SK-N-SH treated with all-trans-retinoic acid at 6 μM for 48 hours (cell line): ENCODE measurements around the gene PERM1.

Experiments used
- ATAC-seq: fragments of 200-7000 bp; cut with Tn5 transposase; 3 replicates; pipeline ENCODE4 v1.9.1; 2020; ENCODE audit warnings: mild to moderate bottlenecking, moderate library complexity
- ARNTL ChIP-seq: fragments of 450-650 bp; formaldehyde crosslinking; IDR thresholded peaks from 2 replicates; pipeline ENCODE4 v1.5.0; 2020; ENCODE audit warnings: low read depth, mild to moderate bottlenecking, moderate library complexity, borderline replicate concordance
- CREB5 ChIP-seq: fragments of 250-450 bp; sonication (Bioruptor Pico); IDR thresholded peaks from 2 replicates; pipeline ENCODE4 v1.5.1; 2020; ENCODE audit warnings: low read depth, mild to moderate bottlenecking, moderate library complexity
- CSDC2 ChIP-seq: fragments of 250-450 bp; sonication (Bioruptor Pico); IDR thresholded peaks from 2 replicates; pipeline ENCODE4 v1.5.0; 2020; ENCODE audit warnings: mild to moderate bottlenecking, moderate library complexity
- ESRRG ChIP-seq: fragments of 250-450 bp; sonication (Bioruptor Pico); IDR thresholded peaks from 2 replicates; pipeline ENCODE4 v1.6.1; 2021; ENCODE audit warnings: mild to moderate bottlenecking
- GLIS3 ChIP-seq: fragments of 250-450 bp; sonication (Bioruptor Pico); IDR thresholded peaks from 2 replicates; pipeline ENCODE4 v1.5.0; 2020; ENCODE audit warnings: mild to moderate bottlenecking, moderate library complexity
- OSR1 ChIP-seq: fragments of 250-450 bp; sonication (Bioruptor Pico); IDR thresholded peaks from 2 replicates; pipeline ENCODE4 v1.8.0; 2022; ENCODE audit warnings: moderate library complexity, mild to moderate bottlenecking, inconsistent platforms
- PATZ1 ChIP-seq: fragments of 250-450 bp; sonication (Bioruptor Pico); IDR thresholded peaks from 2 replicates; pipeline ENCODE4 v1.8.0; 2020; ENCODE audit warnings: mild to moderate bottlenecking, moderate library complexity, borderline replicate concordance
- POU6F1 ChIP-seq: fragments of 250-450 bp; sonication (Bioruptor Pico); IDR thresholded peaks from 2 replicates; pipeline ENCODE4 v1.8.0; 2021; ENCODE audit warnings: low read depth, mild to moderate bottlenecking, moderate library complexity, borderline replicate concordance
- PPARA ChIP-seq: fragments of 250-450 bp; sonication (Bioruptor Pico); IDR thresholded peaks from 2 replicates; pipeline ENCODE4 v1.5.0; 2020; ENCODE audit warnings: mild to moderate bottlenecking, borderline replicate concordance
- RARB ChIP-seq: fragments of 250-450 bp; sonication (Bioruptor Pico); IDR thresholded peaks from 2 replicates; pipeline ENCODE4 v1.8.0; 2021; ENCODE audit warnings: mild to moderate bottlenecking, moderate library complexity
- SNAI2 ChIP-seq: fragments of 250-450 bp; sonication (Bioruptor Pico); IDR thresholded peaks from 2 replicates; pipeline ENCODE4 v1.5.0; 2020; ENCODE audit warnings: mild to moderate bottlenecking, moderate library complexity
- TCF4 ChIP-seq: fragments of 250-450 bp; sonication (Bioruptor Pico); IDR thresholded peaks from 2 replicates; pipeline ENCODE4 v1.8.0; 2021; ENCODE audit warnings: mild to moderate bottlenecking, moderate library complexity, borderline replicate concordance
- TOX ChIP-seq: fragments of 250-450 bp; sonication (Bioruptor Pico); IDR thresholded peaks from 2 replicates; pipeline ENCODE4 v1.8.0; 2021; ENCODE audit warnings: mild to moderate bottlenecking, moderate library complexity, borderline replicate concordance
- TSHZ2 ChIP-seq: fragments of 250-450 bp; sonication (Bioruptor Pico); IDR thresholded peaks from 2 replicates; pipeline ENCODE4 v1.5.0; 2020; ENCODE audit warnings: mild to moderate bottlenecking, moderate library complexity
- ZC3H10 ChIP-seq: fragments of 250-450 bp; sonication (Bioruptor Pico); IDR thresholded peaks from 2 replicates; pipeline ENCODE4 v1.5.1; 2021; ENCODE audit warnings: mild to moderate bottlenecking, moderate library complexity
- ZFP3 ChIP-seq: fragments of 250-450 bp; sonication (Bioruptor Pico); IDR thresholded peaks from 2 replicates; pipeline ENCODE4 v1.5.0; 2020; ENCODE audit warnings: mild to moderate bottlenecking, moderate library complexity
- ZFP30 ChIP-seq: fragments of 450-650 bp; formaldehyde crosslinking; IDR thresholded peaks from 2 replicates; pipeline ENCODE4 v1.5.0; 2022; ENCODE audit warnings: mild to moderate bottlenecking, moderate library complexity
- ZNF565 ChIP-seq: fragments of 450-650 bp; formaldehyde crosslinking; conservative IDR thresholded peaks from 2 replicates; pipeline ENCODE4 v1.5.0; 2020; ENCODE audit warnings: low read depth, mild to moderate bottlenecking, moderate library complexity
- ZNF70 ChIP-seq: fragments of 450-650 bp; formaldehyde crosslinking; IDR thresholded peaks from 2 replicates; pipeline ENCODE4 v1.5.0; 2020; ENCODE audit warnings: mild to moderate bottlenecking, moderate library complexity
- ZNF8 ChIP-seq: fragments of 450-650 bp; formaldehyde crosslinking; IDR thresholded peaks from 2 replicates; pipeline ENCODE4 v1.5.0; 2020; ENCODE audit warnings: mild to moderate bottlenecking, moderate library complexity

The PERM1 gene

GRCh38 chr1:960363-961131 is 21.3 kb downstream of the PERM1 start, which contains the start of gene KLHL17:
TSS of gene KLHL17 (plus strand) at chr1:960584. CDS start at chr1:960694, 110 bp downstream.
- ATAC-seq, result peak; percentile 78
- TF ChIP-seq ZC3H10 (CRISPR knock-in tag) (no peak), TOX (CRISPR knock-in tag) (no peak), ZFP30 (CRISPR knock-in tag) (no peak), CREB5 (no peak), ARNTL (CRISPR knock-in tag) (no peak), OSR1 (CRISPR knock-in tag) (no peak)

- no peak; the same call in 2 of the 3 replicates for ATAC-seq
- TF ChIP-seq ARNTL (CRISPR knock-in tag), result no peak
- no peak for TF ChIP-seq ZNF8 (CRISPR knock-in tag)
- no peak for TF ChIP-seq ESRRG (CRISPR knock-in tag)
- no peak for TF ChIP-seq CREB5
- no peak for TF ChIP-seq GLIS3 (CRISPR knock-in tag)
- no peak for TF ChIP-seq POU6F1
- no peak for TF ChIP-seq TSHZ2 (CRISPR knock-in tag)
- TF ChIP-seq TCF4 (CRISPR knock-in tag), result no peak
- TF ChIP-seq ZFP30 (CRISPR knock-in tag), result no peak
- no peak for TF ChIP-seq TOX (CRISPR knock-in tag)
- TF ChIP-seq SNAI2 (CRISPR knock-in tag), result no peak
- TF ChIP-seq RARB (CRISPR knock-in tag), result no peak
- TF ChIP-seq ZNF70 (CRISPR knock-in tag), result no peak
- no peak for TF ChIP-seq CSDC2 (CRISPR knock-in tag)
- no peak for TF ChIP-seq PPARA (CRISPR knock-in tag)
- no peak for TF ChIP-seq PATZ1 (CRISPR knock-in tag)
- TF ChIP-seq ZC3H10 (CRISPR knock-in tag), result no peak
- no peak for TF ChIP-seq ZFP3 (CRISPR knock-in tag)
- TF ChIP-seq ZNF565 (CRISPR knock-in tag), result no peak
Observed at GRCh38 chr1:959731-960362, 22.0 kb downstream of the PERM1 start.
